WTC11 (cell line): ENCODE results near the gene CHMP1A. TPM values are rescaled to one million over a fixed set of nuclear protein-coding genes. Genes with fewer than 3 reads are reported as not detected.
"Not testable (repeated sequence)": the region's sequence is repeated elsewhere in the genome, so short reads cannot be mapped to it uniquely, and the experiment has no call there.

Experiments
- ATAC-seq: fragments of 200-7000 bp; cut with Tn5 transposase; 2 replicates; pipeline ENCODE4 v1.10.0; 2021; ENCODE audit warnings: mild to moderate bottlenecking, moderate library complexity
- CTCF ChIA-PET: fragments of 300-600 bp; sonication (Branson Sonifier 250); formaldehyde crosslinking; loops from one replicate; lab custom pipeline; 2021; ENCODE audit warnings: antibody characterized with exemption; lab: Charles Lee
- POLR2A ChIA-PET: fragments of 350-600 bp; sonication (Branson Sonifier 250); formaldehyde crosslinking; loops from one replicate; lab custom pipeline; 2021; ENCODE audit warnings: antibody characterized with exemption; lab: Charles Lee
- DNase-seq: peaks from one replicate; pipeline ENCODE4 v3.0.0; 2021; ENCODE audit warnings: low spot score
- H3K27ac Mint-ChIP-seq: 2 replicates; pipeline ENCODE4 v1.8.0; 2021; ENCODE audit warnings: mixed read lengths
- H3K27me3 Mint-ChIP-seq: 2 replicates; pipeline ENCODE4 v1.8.0; 2021; ENCODE audit warnings: low read depth, mild to moderate bottlenecking, moderate library complexity, mixed read lengths
- H3K36me3 Mint-ChIP-seq: 2 replicates; pipeline ENCODE4 v1.8.0; 2021; ENCODE audit warnings: mixed read lengths
- H3K4me1 Mint-ChIP-seq: 2 replicates; pipeline ENCODE4 v1.8.0; 2022; ENCODE audit warnings: mixed read lengths
- H3K4me3 Mint-ChIP-seq: 2 replicates; pipeline ENCODE4 v1.8.0; 2021; ENCODE audit warnings: mild to moderate bottlenecking, moderate library complexity, mixed read lengths
- H3K9me3 Mint-ChIP-seq: 2 replicates; pipeline ENCODE4 v1.8.0; 2021; ENCODE audit warnings: mixed read lengths
- CREM ChIP-seq: sonication (generic); formaldehyde crosslinking; IDR thresholded peaks from 2 replicates; pipeline ENCODE4 v1.8.1; 2022; ENCODE audit warnings: mild to moderate bottlenecking, missing genetic modification reagents, moderate library complexity
- EMX1 ChIP-seq: fragments of 250-450 bp; sonication (Bioruptor Pico); IDR thresholded peaks from 2 replicates; pipeline ENCODE4 v1.8.0; 2021; ENCODE audit warnings: mild to moderate bottlenecking
- ERG ChIP-seq: fragments of 250-450 bp; sonication (Bioruptor Pico); IDR thresholded peaks from 2 replicates; pipeline ENCODE4 v1.8.0; 2021; ENCODE audit warnings: mild to moderate bottlenecking
- ETV6 ChIP-seq: sonication (generic); formaldehyde crosslinking; IDR thresholded peaks from 2 replicates; pipeline ENCODE4 v1.8.1; 2022; ENCODE audit warnings: mild to moderate bottlenecking, missing genetic modification reagents
- HMGA2 ChIP-seq: fragments of 250-450 bp; sonication (Bioruptor Pico); IDR thresholded peaks from 2 replicates; pipeline ENCODE4 v1.4.0; 2021; ENCODE audit warnings: mild to moderate bottlenecking, moderate library complexity
- MAX ChIP-seq: sonication (generic); formaldehyde crosslinking; IDR thresholded peaks from 2 replicates; pipeline ENCODE4 v1.8.0; 2022; ENCODE audit warnings: mild to moderate bottlenecking, missing genetic modification reagents
- NFATC4 ChIP-seq: fragments of 250-450 bp; sonication (Bioruptor Pico); IDR thresholded peaks from 2 replicates; pipeline ENCODE4 v1.9.0; 2021; ENCODE audit warnings: mild to moderate bottlenecking
- NR2C2 ChIP-seq: sonication (generic); formaldehyde crosslinking; IDR thresholded peaks from 2 replicates; pipeline ENCODE4 v1.8.0; 2022; ENCODE audit warnings: mild to moderate bottlenecking, missing genetic modification reagents
- PRRX2 ChIP-seq: fragments of 250-450 bp; sonication (Bioruptor Pico); IDR thresholded peaks from 2 replicates; pipeline ENCODE4 v1.8.0; 2021; ENCODE audit warnings: mild to moderate bottlenecking
- RELA ChIP-seq: sonication (generic); formaldehyde crosslinking; IDR thresholded peaks from 2 replicates; pipeline ENCODE4 v1.8.1; 2022; ENCODE audit warnings: missing genetic modification reagents, mild to moderate bottlenecking, borderline replicate concordance
- TCF7 ChIP-seq: sonication (generic); formaldehyde crosslinking; IDR thresholded peaks from 2 replicates; pipeline ENCODE4 v1.8.0; 2022; ENCODE audit warnings: mild to moderate bottlenecking, low read depth, missing genetic modification reagents, moderate library complexity
- TP53 ChIP-seq: sonication (generic); formaldehyde crosslinking; IDR thresholded peaks from 2 replicates; pipeline ENCODE4 v1.8.1; 2023; ENCODE audit warnings: mild to moderate bottlenecking, missing genetic modification reagents
- ZBTB21 ChIP-seq: sonication (generic); formaldehyde crosslinking; IDR thresholded peaks from 2 replicates; pipeline ENCODE4 v1.8.1; 2023; ENCODE audit warnings: mild to moderate bottlenecking, missing genetic modification reagents, borderline replicate concordance
- ZNF263 ChIP-seq: sonication (generic); formaldehyde crosslinking; IDR thresholded peaks from 2 replicates; pipeline ENCODE4 v1.8.1; 2022; ENCODE audit warnings: low read depth, mild to moderate bottlenecking, moderate library complexity, missing genetic modification reagents
- ZNF512 ChIP-seq: sonication (generic); formaldehyde crosslinking; IDR thresholded peaks from 2 replicates; pipeline ENCODE4 v1.8.1; 2022; ENCODE audit warnings: missing genetic modification reagents, borderline replicate concordance
- total RNA-seq: library from RNA; stranded (reverse); gene quantifications from 3 replicates; pipeline ENCODE4 v1.2.3, GENCODE V29; 2021
- TF ChIP-seq, protein P1 (sequence below): sonication (generic); formaldehyde crosslinking; IDR thresholded peaks from 2 replicates; pipeline ENCODE4 v1.8.0; 2023; ENCODE audit warnings: missing genetic modification reagents, mild to moderate bottlenecking, borderline replicate concordance
- TF ChIP-seq, protein P2 (sequence below): sonication (generic); formaldehyde crosslinking; conservative IDR thresholded peaks from 2 replicates; pipeline ENCODE4 v1.8.1; 2022; ENCODE audit warnings: mild to moderate bottlenecking, missing genetic modification reagents
- TF ChIP-seq, protein P3 (sequence below): sonication (generic); formaldehyde crosslinking; IDR thresholded peaks from 2 replicates; pipeline ENCODE4 v1.8.0; 2022; ENCODE audit warnings: mild to moderate bottlenecking, missing genetic modification reagents
- TF ChIP-seq, protein P4 (sequence below): sonication (generic); formaldehyde crosslinking; IDR thresholded peaks from 2 replicates; pipeline ENCODE4 v1.8.1; 2023; ENCODE audit warnings: mild to moderate bottlenecking, missing genetic modification reagents, moderate library complexity

The CHMP1A gene
- total RNA-seq, 1 experiment from 2014 or later = 76.0 TPM

DNA sequence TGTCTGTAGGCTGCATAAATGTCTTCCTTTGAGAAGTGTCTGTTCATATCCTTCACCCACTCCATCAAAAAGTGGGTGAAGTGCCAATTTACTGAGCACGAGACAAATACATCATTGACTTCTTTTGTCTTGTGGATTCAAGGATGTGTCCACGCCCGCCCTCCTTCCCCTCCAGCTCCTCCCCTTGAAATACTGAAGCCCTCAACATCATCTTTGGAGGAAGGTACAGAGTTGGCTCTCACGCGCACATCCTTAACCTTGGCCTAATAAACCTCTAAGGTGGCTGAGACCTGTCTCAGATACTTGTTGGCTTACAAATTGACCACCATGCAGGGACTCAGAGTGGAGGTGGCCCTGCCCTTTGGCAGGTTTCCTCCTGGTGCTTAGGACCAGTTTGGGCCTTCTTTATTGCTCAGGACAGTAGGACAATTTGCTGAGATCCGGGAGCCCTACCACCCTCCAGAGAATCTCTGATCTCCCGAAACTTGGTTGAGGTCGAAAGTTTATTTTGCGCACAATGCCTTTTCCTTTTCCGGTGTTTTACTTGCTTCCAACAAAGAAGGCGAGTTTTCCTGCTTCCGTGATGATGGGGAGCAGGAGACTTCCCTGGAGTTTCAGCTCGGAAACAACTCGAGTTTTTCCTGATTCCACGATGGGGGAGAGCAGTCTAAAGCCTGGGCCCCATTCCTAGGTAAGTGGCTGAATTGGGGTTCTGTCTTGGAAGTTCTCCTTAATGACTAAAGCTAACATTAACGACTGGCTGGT lies 14.9 kb upstream of the CHMP1A start (continued):
- TF ChIP-seq, protein P1, sequence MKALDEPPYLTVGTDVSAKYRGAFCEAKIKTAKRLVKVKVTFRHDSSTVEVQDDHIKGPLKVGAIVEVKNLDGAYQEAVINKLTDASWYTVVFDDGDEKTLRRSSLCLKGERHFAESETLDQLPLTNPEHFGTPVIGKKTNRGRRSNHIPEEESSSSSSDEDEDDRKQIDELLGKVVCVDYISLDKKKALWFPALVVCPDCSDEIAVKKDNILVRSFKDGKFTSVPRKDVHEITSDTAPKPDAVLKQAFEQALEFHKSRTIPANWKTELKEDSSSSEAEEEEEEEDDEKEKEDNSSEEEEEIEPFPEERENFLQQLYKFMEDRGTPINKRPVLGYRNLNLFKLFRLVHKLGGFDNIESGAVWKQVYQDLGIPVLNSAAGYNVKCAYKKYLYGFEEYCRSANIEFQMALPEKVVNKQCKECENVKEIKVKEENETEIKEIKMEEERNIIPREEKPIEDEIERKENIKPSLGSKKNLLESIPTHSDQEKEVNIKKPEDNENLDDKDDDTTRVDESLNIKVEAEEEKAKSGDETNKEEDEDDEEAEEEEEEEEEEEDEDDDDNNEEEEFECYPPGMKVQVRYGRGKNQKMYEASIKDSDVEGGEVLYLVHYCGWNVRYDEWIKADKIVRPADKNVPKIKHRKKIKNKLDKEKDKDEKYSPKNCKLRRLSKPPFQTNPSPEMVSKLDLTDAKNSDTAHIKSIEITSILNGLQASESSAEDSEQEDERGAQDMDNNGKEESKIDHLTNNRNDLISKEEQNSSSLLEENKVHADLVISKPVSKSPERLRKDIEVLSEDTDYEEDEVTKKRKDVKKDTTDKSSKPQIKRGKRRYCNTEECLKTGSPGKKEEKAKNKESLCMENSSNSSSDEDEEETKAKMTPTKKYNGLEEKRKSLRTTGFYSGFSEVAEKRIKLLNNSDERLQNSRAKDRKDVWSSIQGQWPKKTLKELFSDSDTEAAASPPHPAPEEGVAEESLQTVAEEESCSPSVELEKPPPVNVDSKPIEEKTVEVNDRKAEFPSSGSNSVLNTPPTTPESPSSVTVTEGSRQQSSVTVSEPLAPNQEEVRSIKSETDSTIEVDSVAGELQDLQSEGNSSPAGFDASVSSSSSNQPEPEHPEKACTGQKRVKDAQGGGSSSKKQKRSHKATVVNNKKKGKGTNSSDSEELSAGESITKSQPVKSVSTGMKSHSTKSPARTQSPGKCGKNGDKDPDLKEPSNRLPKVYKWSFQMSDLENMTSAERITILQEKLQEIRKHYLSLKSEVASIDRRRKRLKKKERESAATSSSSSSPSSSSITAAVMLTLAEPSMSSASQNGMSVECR (CRISPR knock-in tag) = no peak
- TF ChIP-seq ETV6 (CRISPR knock-in tag) = no peak
- TF ChIP-seq PRRX2 (CRISPR knock-in tag) = no peak
- TF ChIP-seq RELA (CRISPR knock-in tag) = no peak
- TF ChIP-seq, protein P2, sequence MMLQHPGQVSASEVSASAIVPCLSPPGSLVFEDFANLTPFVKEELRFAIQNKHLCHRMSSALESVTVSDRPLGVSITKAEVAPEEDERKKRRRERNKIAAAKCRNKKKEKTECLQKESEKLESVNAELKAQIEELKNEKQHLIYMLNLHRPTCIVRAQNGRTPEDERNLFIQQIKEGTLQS (CRISPR knock-in tag) = no peak
- no peak for TF ChIP-seq CREM (CRISPR knock-in tag)
- no peak for TF ChIP-seq EMX1
- TF ChIP-seq ERG = no peak

- H3K4me3 Mint-ChIP-seq, H3K4me1 Mint-ChIP-seq, H3K27ac Mint-ChIP-seq, POLR2A ChIA-PET, H3K27me3 Mint-ChIP-seq, DNase-seq, ATAC-seq: not testable (repeated sequence)
- Mint-ChIP-seq H3K9me3 (peaks cover 21% of the 10 kb centered on the region), H3K36me3 (peaks cover 13% of the 10 kb centered on the region)
- CTCF ChIA-PET = interaction anchor here (0.6 to 0.7 kb wide), 2 partner anchors 13 to 69 kb away, joined by 3 read pairs; no protein-coding TSS in a partner anchor
Measured at GRCh38 chr16:89671565-89671964, 14.1 kb upstream of the CHMP1A start.

GRCh38 chr16:89670496-89671431 lies 13.3 kb upstream of the CHMP1A start:
- CTCF ChIA-PET = interaction anchor here (0.6 to 0.8 kb wide), 3 partner anchors 12 to 68 kb away, joined by 3 to 4 read pairs (median 3); no protein-coding TSS in a partner anchor
- peak overlapping the region; percentile 64; the same call in 1 of the 2 replicates for H3K27ac Mint-ChIP-seq
- H3K27me3 Mint-ChIP-seq = peaks cover 10% of the 10 kb centered on the region
- no peak overlapping the region for H3K4me3 Mint-ChIP-seq
- no peak for TF ChIP-seq NFATC4
- no peak for TF ChIP-seq HMGA2 (CRISPR knock-in tag)
- TF ChIP-seq, protein P3, sequence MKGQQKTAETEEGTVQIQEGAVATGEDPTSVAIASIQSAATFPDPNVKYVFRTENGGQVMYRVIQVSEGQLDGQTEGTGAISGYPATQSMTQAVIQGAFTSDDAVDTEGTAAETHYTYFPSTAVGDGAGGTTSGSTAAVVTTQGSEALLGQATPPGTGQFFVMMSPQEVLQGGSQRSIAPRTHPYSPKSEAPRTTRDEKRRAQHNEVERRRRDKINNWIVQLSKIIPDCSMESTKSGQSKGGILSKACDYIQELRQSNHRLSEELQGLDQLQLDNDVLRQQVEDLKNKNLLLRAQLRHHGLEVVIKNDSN (CRISPR knock-in tag) = no peak
- TF ChIP-seq, protein P4, sequence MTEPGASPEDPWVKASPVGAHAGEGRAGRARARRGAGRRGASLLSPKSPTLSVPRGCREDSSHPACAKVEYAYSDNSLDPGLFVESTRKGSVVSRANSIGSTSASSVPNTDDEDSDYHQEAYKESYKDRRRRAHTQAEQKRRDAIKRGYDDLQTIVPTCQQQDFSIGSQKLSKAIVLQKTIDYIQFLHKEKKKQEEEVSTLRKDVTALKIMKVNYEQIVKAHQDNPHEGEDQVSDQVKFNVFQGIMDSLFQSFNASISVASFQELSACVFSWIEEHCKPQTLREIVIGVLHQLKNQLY (CRISPR knock-in tag) = no peak
- no peak for TF ChIP-seq ZNF512
- no peak for TF ChIP-seq NR2C2 (CRISPR knock-in tag)
- no peak for TF ChIP-seq ZBTB21 (CRISPR knock-in tag)
- no peak for TF ChIP-seq TP53 (CRISPR knock-in tag)
- TF ChIP-seq MAX (CRISPR knock-in tag) = no peak
- TF ChIP-seq ZNF263 (CRISPR knock-in tag) = no peak
- no peak for TF ChIP-seq TCF7 (CRISPR knock-in tag)
- TF ChIP-seq, all 79 proteins: peak for 0
- POLR2A ChIA-PET = no interaction called here
- H3K9me3 Mint-ChIP-seq = peaks cover 27% of the 10 kb centered on the region
- no peak for ATAC-seq
- H3K4me1 Mint-ChIP-seq = no peaks in the 10 kb centered on the region
- DNase-seq = no peak
- peaks cover 20% of the 10 kb centered on the region for H3K36me3 Mint-ChIP-seq
